HEK293 (cell line): ENCODE measurements around the gene HNRNPH1.
A peak's percentile ranks its signal among the peaks of the same experiment; 100 is the strongest.

Experiments
- CTCF ChIA-PET: fragments of 350-600 bp; formaldehyde crosslinking; extraction: SDS; loops from one replicate; lab custom pipeline; 2021; ENCODE audit warnings: antibody characterized with exemption; lab: Yijun Ruan, JAX
- POLR2A ChIA-PET: fragments of 300-600 bp; formaldehyde crosslinking; extraction: SDS; loops from one replicate; lab custom pipeline; 2020; ENCODE audit warnings: antibody characterized with exemption, inconsistent platforms; lab: Yijun Ruan, JAX
- H3K27ac ChIP-seq: fragments of 200-500 bp; sonication (Bioruptor generic); 2 replicates; pipeline ENCODE4 v1.5.1; 2014; ENCODE audit warnings: low read depth, low read length, control low read depth, inconsistent platforms; ENCODE audit errors: extremely low read depth
- H3K36me3 ChIP-seq, 2 experiments: fragments of 200-500 bp in 1 of 2; sonication (Bioruptor generic) in 1 of 2; 1 replicate in 1 of 2; 2 replicates in 1 of 2; pipeline ENCODE4 v1.5.1; 2014 to 2017; ENCODE audit warnings: inconsistent platforms in 2 of 2, low read length in 2 of 2; ENCODE audit not compliant: control insufficient read depth in 2 of 2, insufficient read depth in 1 of 2
- H3K4me1 ChIP-seq: fragments of 200-500 bp; sonication (Bioruptor generic); 2 replicates; pipeline ENCODE4 v1.5.1; 2014; ENCODE audit warnings: mild to moderate bottlenecking, low read length, inconsistent platforms; ENCODE audit not compliant: control insufficient read depth, insufficient read depth
- H3K4me3 ChIP-seq: 2 replicates; pipeline ENCODE4 v1.5.1; 2011; ENCODE audit warnings: low read depth, mild to moderate bottlenecking, control low read depth, low read length, moderate library complexity
- H3K9me3 ChIP-seq: fragments of 200-500 bp; sonication (Bioruptor generic); 2 replicates; pipeline ENCODE4 v1.5.1; 2014; ENCODE audit warnings: low read depth, low read length, inconsistent platforms; ENCODE audit not compliant: control insufficient read depth, insufficient read depth
- EGR2 ChIP-seq: fragments of 450-650 bp; formaldehyde crosslinking; IDR thresholded peaks from 2 replicates; pipeline ENCODE4 v1.5.1; 2016; ENCODE audit warnings: low read depth, missing biosample characterization, missing genetic modification characterization
- GLIS1 ChIP-seq: fragments of 450-650 bp; formaldehyde crosslinking; IDR thresholded peaks from 2 replicates; pipeline ENCODE4 v1.5.1; 2016; ENCODE audit warnings: missing biosample characterization, missing genetic modification characterization
- KLF16 ChIP-seq: fragments of 450-650 bp; formaldehyde crosslinking; IDR thresholded peaks from 2 replicates; pipeline ENCODE4 v1.5.1; 2017; ENCODE audit warnings: missing biosample characterization, missing genetic modification characterization
- KLF7 ChIP-seq: fragments of 450-650 bp; formaldehyde crosslinking; IDR thresholded peaks from 2 replicates; pipeline ENCODE4 v1.5.1; 2016; ENCODE audit warnings: missing biosample characterization, missing genetic modification characterization, borderline replicate concordance
- REPIN1 ChIP-seq: fragments of 450-650 bp; formaldehyde crosslinking; IDR thresholded peaks from 2 replicates; pipeline ENCODE4 v1.5.1; 2017; ENCODE audit warnings: missing biosample characterization, missing genetic modification characterization, low read depth
- ZBTB6 ChIP-seq: fragments of 450-650 bp; formaldehyde crosslinking; IDR thresholded peaks from 2 replicates; pipeline ENCODE4 v1.5.1; 2017; ENCODE audit warnings: missing biosample characterization, missing genetic modification characterization
- ZFP69B ChIP-seq: fragments of 450-650 bp; formaldehyde crosslinking; IDR thresholded peaks from 2 replicates; pipeline ENCODE4 v1.5.1; 2016; ENCODE audit warnings: missing biosample characterization, missing genetic modification characterization
- ZIC2 ChIP-seq: fragments of 450-650 bp; formaldehyde crosslinking; IDR thresholded peaks from 2 replicates; pipeline ENCODE4 v1.5.1; 2016; ENCODE audit warnings: missing biosample characterization, missing genetic modification characterization
- ZNF16 ChIP-seq: fragments of 450-650 bp; formaldehyde crosslinking; IDR thresholded peaks from 2 replicates; pipeline ENCODE4 v1.5.1; 2016; ENCODE audit warnings: low read depth, missing biosample characterization, missing genetic modification characterization
- ZNF174 ChIP-seq: fragments of 450-650 bp; formaldehyde crosslinking; IDR thresholded peaks from 2 replicates; pipeline ENCODE4 v1.5.0; 2017; ENCODE audit warnings: missing biosample characterization, mild to moderate bottlenecking, missing genetic modification characterization
- ZNF19 ChIP-seq: fragments of 450-650 bp; formaldehyde crosslinking; IDR thresholded peaks from 2 replicates; pipeline ENCODE4; 2016; ENCODE audit warnings: missing biosample characterization, missing genetic modification characterization, low read depth
- ZNF2 ChIP-seq: fragments of 450-650 bp; formaldehyde crosslinking; IDR thresholded peaks from 2 replicates; pipeline ENCODE4 v1.5.1; 2016; ENCODE audit warnings: missing biosample characterization, missing genetic modification characterization
- ZNF248 ChIP-seq: fragments of 450-650 bp; formaldehyde crosslinking; IDR thresholded peaks from 2 replicates; pipeline ENCODE4 v1.5.1; 2017; ENCODE audit warnings: missing biosample characterization, missing genetic modification characterization
- ZNF280D ChIP-seq: fragments of 450-650 bp; formaldehyde crosslinking; IDR thresholded peaks from 2 replicates; pipeline ENCODE4 v1.5.1; 2016; ENCODE audit warnings: missing biosample characterization, missing genetic modification characterization
- ZNF292 ChIP-seq: fragments of 450-650 bp; formaldehyde crosslinking; IDR thresholded peaks from 2 replicates; pipeline ENCODE4 v1.5.1; 2016; ENCODE audit warnings: low read depth, missing biosample characterization, missing genetic modification characterization, borderline replicate concordance
- ZNF350 ChIP-seq: fragments of 450-650 bp; formaldehyde crosslinking; IDR thresholded peaks from 2 replicates; pipeline ENCODE4 v1.5.0; 2017; ENCODE audit warnings: missing biosample characterization, mild to moderate bottlenecking, missing genetic modification characterization
- ZNF48 ChIP-seq: fragments of 450-650 bp; formaldehyde crosslinking; IDR thresholded peaks from 2 replicates; pipeline ENCODE4 v1.5.1; 2016; ENCODE audit warnings: missing biosample characterization, missing genetic modification characterization
- ZNF548 ChIP-seq: fragments of 450-650 bp; formaldehyde crosslinking; IDR thresholded peaks from 2 replicates; pipeline ENCODE4 v1.5.1; 2016; ENCODE audit warnings: missing biosample characterization, missing genetic modification characterization
- ZNF768 ChIP-seq: fragments of 450-650 bp; formaldehyde crosslinking; IDR thresholded peaks from 2 replicates; pipeline ENCODE4 v1.5.1; 2018; ENCODE audit warnings: missing biosample characterization, mild to moderate bottlenecking, missing genetic modification characterization
- ZNF830 ChIP-seq: fragments of 450-650 bp; IDR thresholded peaks from 2 replicates; pipeline ENCODE4 v1.5.0; 2018; ENCODE audit warnings: missing biosample characterization, missing genetic modification characterization, low read depth, mild to moderate bottlenecking, moderate library complexity

The HNRNPH1 gene

GRCh38 chr5:179618923-179619554 lies 4.4 kb downstream of the HNRNPH1 start:
- TF ChIP-seq GLIS1 (tag by site-specific recombination) (peak; percentile 57), ZFP69B (tag by site-specific recombination) (no peak), ZIC2 (tag by site-specific recombination) (peak; percentile 25; the same call in 1 of the 2 replicates), ZNF292 (no peak)
- Histone ChIP-seq H3K36me3 (peaks cover 80 to 86% of the 10 kb centered on the region in 2 experiments), H3K27ac (no peak overlapping the region), H3K4me1 (no peaks in the 10 kb centered on the region), H3K4me3 (peak overlapping the region; percentile 16; the same call in 1 of the 2 replicates), H3K9me3 (no peaks in the 10 kb centered on the region)
- POLR2A ChIA-PET = interaction anchor here (1.7 to 1.9 kb wide), 2 partner anchors 8 to 60 kb away, joined by 5 to 11 read pairs; no protein-coding TSS in a partner anchor
- CTCF ChIA-PET = interaction anchor here (0.6 to 1.2 kb wide), 6 partner anchors 9 to 1154 kb away, joined by 3 to 5 read pairs (median 3); no protein-coding TSS in a partner anchor

- peaks cover 90 to 97% of the 10 kb centered on the region in 2 experiments for H3K36me3 ChIP-seq
- no peaks in the 10 kb centered on the region for H3K4me1 ChIP-seq
- no peak for TF ChIP-seq ZNF830 (tag by site-specific recombination)
- TF ChIP-seq KLF7 = no peak
- no peak for TF ChIP-seq ZNF248
- no peak for TF ChIP-seq ZNF174 (tag by site-specific recombination)
- no peak for TF ChIP-seq KLF16 (tag by site-specific recombination)
- no peak for TF ChIP-seq ZNF19 (tag by site-specific recombination)
- no peak for TF ChIP-seq ZNF548 (tag by site-specific recombination)
- no peak for TF ChIP-seq ZNF768 (tag by site-specific recombination)
- no peak for TF ChIP-seq ZNF280D
- no peak for TF ChIP-seq ZNF350 (tag by site-specific recombination)
- TF ChIP-seq EGR2 (tag by site-specific recombination) = no peak
- no peak for TF ChIP-seq ZNF16 (tag by site-specific recombination)
- no peak for TF ChIP-seq ZNF2 (tag by site-specific recombination)
- TF ChIP-seq ZNF48 (tag by site-specific recombination) = no peak
- no peak for TF ChIP-seq REPIN1
- TF ChIP-seq ZBTB6 (tag by site-specific recombination) = no peak
- no peak overlapping the region for H3K4me3 ChIP-seq
- H3K9me3 ChIP-seq = no peaks in the 10 kb centered on the region
- POLR2A ChIA-PET = interaction anchor here (1.7 kb wide), 1 partner anchor 59 kb away, joined by 5 read pairs; no protein-coding TSS in a partner anchor
- H3K27ac ChIP-seq = 0 out of 2 replicates have a peak overlapping the region, but pooled peaks have one; percentile 17
- CTCF ChIA-PET = no interaction called here
Measured at GRCh38 chr5:179617930-179618329, 5.5 kb downstream of the HNRNPH1 start.
